Measurements from ENCODE around the gene TBL3. TPM values are rescaled to one million over a fixed set of nuclear protein-coding genes. Genes with fewer than 3 reads are reported as not detected.

TBL3 gene
- polyA plus RNA-seq, 2 of the 4 experiments (the other 2 are of a cell fraction), result 21.9 to 42.8 TPM

DNA sequence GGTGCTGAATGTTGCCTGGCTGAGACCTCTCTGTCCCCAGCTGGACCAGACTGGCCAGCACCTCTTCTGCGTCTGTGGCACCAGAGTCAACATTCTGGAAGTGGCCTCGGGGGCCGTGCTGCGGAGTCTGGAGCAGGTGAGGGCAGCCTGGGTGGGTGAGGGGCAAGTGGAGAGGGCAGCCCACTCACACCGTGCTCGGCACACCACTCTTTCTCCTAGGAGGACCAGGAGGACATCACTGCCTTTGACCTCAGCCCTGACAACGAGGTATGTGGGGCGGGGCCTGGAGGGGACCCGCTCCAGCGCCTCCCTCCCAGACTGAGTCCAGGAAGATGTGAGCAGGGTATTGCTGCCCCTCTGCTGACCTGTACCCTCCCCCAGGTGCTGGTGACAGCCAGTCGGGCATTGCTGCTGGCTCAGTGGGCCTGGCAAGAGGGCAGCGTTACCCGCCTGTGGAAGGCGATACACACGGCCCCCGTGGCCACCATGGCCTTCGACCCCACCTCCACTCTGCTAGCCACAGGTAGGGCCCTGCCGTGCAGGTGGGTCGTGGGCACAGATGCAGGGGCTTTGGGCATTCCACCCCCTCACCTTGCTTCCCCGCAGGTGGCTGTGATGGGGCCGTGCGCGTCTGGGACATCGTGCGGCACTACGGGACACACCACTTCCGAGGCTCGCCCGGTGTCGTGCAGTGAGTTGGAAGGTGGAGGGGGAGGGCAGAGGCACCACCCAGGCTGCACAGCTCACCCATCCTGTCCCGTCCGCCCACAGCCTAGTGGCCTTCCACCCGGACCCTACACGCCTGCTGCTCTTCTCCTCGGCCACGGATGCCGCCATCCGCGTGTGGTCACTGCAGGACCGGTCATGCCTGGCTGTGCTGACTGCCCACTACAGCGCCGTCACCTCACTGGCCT lies 2.6 kb downstream of the TBL3 start:
- no peak overlapping the region for H3K4me3 ChIP-seq
- H3K27ac ChIP-seq, result no peak overlapping the region
- H3K9me3 ChIP-seq, result no peaks in the 10 kb centered on the region
- POLR2A ChIA-PET, result interaction anchor here (5.1 kb wide), 1 partner anchor 10 kb away, joined by 17 read pairs; the partner anchor contains the start of gene RPS2
- ATAC-seq (no peak), FAIRE-seq (no peak), DNase-seq (ENCODE audit: low read depth in 1 of 2, low spot score in 1 of 2) (no peak)
- 91% methylated on average over 36 of the region's 42 CpGs for WGBS (ENCODE audit: missing lambda C conversion rate)
- no peak overlapping the region for H3K4me2 ChIP-seq
- TF ChIP-seq CEBPB (IDR thresholded peaks at IDR 0.05) (no peak), RFX5 (IDR thresholded peaks at IDR 0.05) (no peak), RCOR1 (IDR thresholded peaks at IDR 0.05; ENCODE audit: low read depth, low read length) (no peak), TP53 (CRISPR knock-in tag; IDR thresholded peaks at IDR 0.05) (no peak), ZNF302 (CRISPR knock-in tag; IDR thresholded peaks at IDR 0.05) (no peak), TFCP2L1 (CRISPR knock-in tag; IDR thresholded peaks at IDR 0.05) (no peak), JUN (IDR thresholded peaks at IDR 0.05) (no peak), EHF (CRISPR knock-in tag; IDR thresholded peaks at IDR 0.05) (no peak), FOSL2 (IDR thresholded peaks at IDR 0.05) (no peak), FOSL2 (CRISPR knock-in tag; IDR thresholded peaks at IDR 0.05) (no peak), HEYL (CRISPR knock-in tag; IDR thresholded peaks at IDR 0.05) (no peak), HOXA7 (CRISPR knock-in tag; IDR thresholded peaks at IDR 0.05) (no peak), NR3C1 (IDR thresholded peaks at IDR 0.05) (no peak), GATA3 (IDR thresholded peaks at IDR 0.05; ENCODE audit: borderline replicate concordance) (no peak)
- TF ChIP-seq, protein P1, sequence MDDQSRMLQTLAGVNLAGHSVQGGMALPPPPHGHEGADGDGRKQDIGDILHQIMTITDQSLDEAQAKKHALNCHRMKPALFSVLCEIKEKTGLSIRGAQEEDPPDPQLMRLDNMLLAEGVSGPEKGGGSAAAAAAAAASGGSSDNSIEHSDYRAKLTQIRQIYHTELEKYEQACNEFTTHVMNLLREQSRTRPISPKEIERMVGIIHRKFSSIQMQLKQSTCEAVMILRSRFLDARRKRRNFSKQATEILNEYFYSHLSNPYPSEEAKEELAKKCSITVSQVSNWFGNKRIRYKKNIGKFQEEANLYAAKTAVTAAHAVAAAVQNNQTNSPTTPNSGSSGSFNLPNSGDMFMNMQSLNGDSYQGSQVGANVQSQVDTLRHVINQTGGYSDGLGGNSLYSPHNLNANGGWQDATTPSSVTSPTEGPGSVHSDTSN (IDR thresholded peaks at IDR 0.05), result no peak
- H3K4me1 ChIP-seq, result peaks cover 17% of the 10 kb centered on the region
- CTCF ChIA-PET, result interaction anchor here (0.8 to 1.8 kb wide), 5 partner anchors 14 to 166 kb away, joined by 3 to 8 read pairs (median 5); no protein-coding TSS in a partner anchor

DNA sequence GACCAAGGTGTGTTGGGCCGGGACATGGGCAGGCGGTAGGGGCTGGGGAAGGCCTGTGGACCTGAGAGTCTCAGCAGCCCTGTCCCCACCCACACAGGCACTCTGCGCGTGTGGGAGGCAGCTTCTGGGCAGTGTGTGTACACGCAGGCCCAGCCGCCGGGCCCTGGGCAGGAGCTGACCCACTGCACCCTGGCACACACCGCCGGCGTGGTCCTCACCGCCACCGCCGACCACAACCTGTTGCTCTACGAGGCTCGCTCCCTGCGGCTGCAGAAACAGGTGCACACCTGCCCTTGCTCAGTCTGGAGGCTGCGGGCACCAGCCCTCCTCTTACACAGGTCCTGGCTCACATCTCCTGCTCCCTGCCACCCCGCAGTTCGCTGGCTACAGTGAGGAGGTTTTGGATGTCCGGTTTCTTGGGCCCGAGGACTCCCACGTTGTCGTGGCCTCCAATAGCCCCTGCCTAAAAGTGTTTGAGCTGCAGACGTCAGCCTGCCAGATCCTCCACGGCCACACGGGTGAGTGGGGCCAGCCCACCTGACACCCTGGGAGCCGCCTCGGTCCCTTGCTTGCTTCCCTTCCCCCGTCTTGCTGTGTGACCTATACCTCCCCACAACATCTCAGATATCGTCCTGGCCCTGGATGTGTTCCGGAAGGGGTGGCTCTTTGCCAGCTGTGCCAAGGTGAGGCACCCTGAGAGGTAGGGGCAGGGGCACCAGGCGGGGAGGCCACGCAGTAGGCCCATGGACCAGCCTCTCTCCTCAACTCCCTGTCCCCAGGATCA lies 3.8 kb downstream of the TBL3 start:
- ChIA-PET CTCF (interaction anchor here (0.8 to 1.8 kb wide), 3 partner anchors 13 to 165 kb away, joined by 3 to 6 read pairs (median 5); no protein-coding TSS in a partner anchor), POLR2A (interaction anchor here (5.1 kb wide), 1 partner anchor 11 kb away, joined by 17 read pairs; the partner anchor contains the start of gene RPS2)
- FAIRE-seq, result no peak
- 94% methylated on average over 29 of the region's 33 CpGs for WGBS (ENCODE audit: missing lambda C conversion rate)
- Histone ChIP-seq H3K4me1 (peaks cover 16% of the 10 kb centered on the region), H3K27ac (no peak overlapping the region), H3K9me3 (no peaks in the 10 kb centered on the region), H3K4me2 (no peak overlapping the region), H3K4me3 (no peak overlapping the region)
- no peak for DNase-seq (ENCODE audit: low read depth in 1 of 2, low spot score in 1 of 2)
- TF ChIP-seq, protein P2, sequence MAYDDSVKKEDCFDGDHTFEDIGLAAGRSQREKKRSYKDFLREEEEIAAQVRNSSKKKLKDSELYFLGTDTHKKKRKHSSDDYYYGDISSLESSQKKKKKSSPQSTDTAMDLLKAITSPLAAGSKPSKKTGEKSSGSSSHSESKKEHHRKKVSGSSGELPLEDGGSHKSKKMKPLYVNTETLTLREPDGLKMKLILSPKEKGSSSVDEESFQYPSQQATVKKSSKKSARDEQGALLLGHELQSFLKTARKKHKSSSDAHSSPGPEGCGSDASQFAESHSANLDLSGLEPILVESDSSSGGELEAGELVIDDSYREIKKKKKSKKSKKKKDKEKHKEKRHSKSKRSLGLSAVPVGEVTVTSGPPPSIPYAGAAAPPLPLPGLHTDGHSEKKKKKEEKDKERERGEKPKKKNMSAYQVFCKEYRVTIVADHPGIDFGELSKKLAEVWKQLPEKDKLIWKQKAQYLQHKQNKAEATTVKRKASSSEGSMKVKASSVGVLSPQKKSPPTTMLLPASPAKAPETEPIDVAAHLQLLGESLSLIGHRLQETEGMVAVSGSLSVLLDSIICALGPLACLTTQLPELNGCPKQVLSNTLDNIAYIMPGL (CRISPR knock-in tag; IDR thresholded peaks at IDR 0.05; ENCODE audit: borderline replicate concordance), result no peak
- TF ChIP-seq ZC3H11A (IDR thresholded peaks at IDR 0.05) (no peak), CBX8 (IDR thresholded peaks at IDR 0.05) (no peak), CEBPB (IDR thresholded peaks at IDR 0.05) (no peak), MYC (IDR thresholded peaks at IDR 0.05; ENCODE audit: borderline replicate concordance, low read length) (no peak), RAD21 (conservative IDR thresholded peaks at IDR 0.05 in 1 of 2, IDR thresholded peaks at IDR 0.05 in 1 of 2) (no peak), FOXS1 (CRISPR knock-in tag; IDR thresholded peaks at IDR 0.05) (no peak), NPAS2 (CRISPR knock-in tag; IDR thresholded peaks at IDR 0.05; ENCODE audit: borderline replicate concordance) (no peak), POLR2AphosphoS2 (conservative IDR thresholded peaks at IDR 0.05; ENCODE audit: low read length) (no peak), EHF (CRISPR knock-in tag; IDR thresholded peaks at IDR 0.05) (no peak), SMC3 (IDR thresholded peaks at IDR 0.05) (no peak), KDM5A (IDR thresholded peaks at IDR 0.05) (no peak), PHF8 (IDR thresholded peaks at IDR 0.05; ENCODE audit: borderline replicate concordance, low read depth) (no peak), TFCP2L1 (CRISPR knock-in tag; IDR thresholded peaks at IDR 0.05) (no peak), RNF2 (IDR thresholded peaks at IDR 0.05; ENCODE audit: borderline replicate concordance, low read depth) (no peak)
- TF ChIP-seq, protein P3, sequence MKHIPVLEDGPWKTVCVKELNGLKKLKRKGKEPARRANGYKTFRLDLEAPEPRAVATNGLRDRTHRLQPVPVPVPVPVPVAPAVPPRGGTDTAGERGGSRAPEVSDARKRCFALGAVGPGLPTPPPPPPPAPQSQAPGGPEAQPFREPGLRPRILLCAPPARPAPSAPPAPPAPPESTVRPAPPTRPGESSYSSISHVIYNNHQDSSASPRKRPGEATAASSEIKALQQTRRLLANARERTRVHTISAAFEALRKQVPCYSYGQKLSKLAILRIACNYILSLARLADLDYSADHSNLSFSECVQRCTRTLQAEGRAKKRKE (CRISPR knock-in tag; IDR thresholded peaks at IDR 0.05; ENCODE audit: low read depth), result no peak
- TF ChIP-seq, protein P4, sequence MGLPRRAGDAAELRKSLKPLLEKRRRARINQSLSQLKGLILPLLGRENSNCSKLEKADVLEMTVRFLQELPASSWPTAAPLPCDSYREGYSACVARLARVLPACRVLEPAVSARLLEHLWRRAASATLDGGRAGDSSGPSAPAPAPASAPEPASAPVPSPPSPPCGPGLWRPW (IDR thresholded peaks at IDR 0.05), result no peak
- ATAC-seq, result no peak
